GM12892 (cell line): ENCODE data around the gene KANTR.

Experiments used
- POLR2A ChIP-seq: IDR thresholded peaks from 2 replicates; pipeline ENCODE4 v1.6.1; 2011; ENCODE audit warnings: low read depth, low read length, control low read depth
- POLR2AphosphoS5 ChIP-seq: IDR thresholded peaks from 2 replicates; pipeline ENCODE4 v1.6.1; 2011; ENCODE audit warnings: low read depth, low read length, control low read depth

DNA sequence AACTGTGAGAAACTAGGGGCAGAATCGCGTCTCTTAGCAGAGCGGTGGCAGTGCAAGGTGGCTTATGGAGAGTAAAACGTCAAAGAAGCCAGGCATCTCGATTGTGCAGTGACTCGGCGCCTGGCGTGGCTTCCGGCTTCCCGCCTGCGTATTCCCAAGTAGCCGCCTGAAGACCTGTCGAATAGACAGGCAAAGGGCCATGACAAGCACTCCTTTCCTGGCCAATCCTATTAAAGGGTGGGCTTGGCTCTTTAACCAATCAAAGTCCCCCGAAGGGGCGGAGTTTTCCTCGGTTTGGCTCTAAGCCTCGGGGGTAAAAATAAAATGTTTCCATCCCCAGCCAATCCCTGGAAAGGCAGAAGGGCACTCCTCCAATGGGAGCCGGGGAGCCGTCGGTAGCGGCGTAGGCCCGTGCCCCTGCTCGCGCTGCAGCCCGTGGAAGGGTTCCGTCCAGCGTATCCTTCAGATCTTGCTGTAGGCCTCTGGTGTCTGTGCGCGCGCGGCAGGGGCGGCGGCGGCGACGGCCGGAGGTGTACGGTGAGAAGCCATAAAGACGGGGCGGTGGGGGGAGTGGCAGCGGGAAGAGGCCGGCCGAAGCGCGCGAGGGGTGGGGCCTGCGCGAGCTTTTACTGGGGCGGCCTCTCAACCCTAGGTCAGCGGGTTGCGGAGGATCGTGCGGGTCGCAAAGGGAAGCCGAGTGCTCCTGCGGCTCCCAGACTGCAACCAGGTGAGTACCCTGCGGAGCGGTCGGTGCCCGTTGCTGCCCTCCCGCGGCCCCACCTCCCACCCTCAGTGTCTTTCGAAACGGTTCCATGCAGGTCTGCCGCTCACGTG is at the start of gene KANTR:
- no peak for TF ChIP-seq POLR2AphosphoS5
- no peak; the same call in 1 of the 2 replicates for TF ChIP-seq POLR2A
